Astrocyte (in vitro differentiated cells and primary cell): ENCODE data around the gene ATP6V1F.

Source experiments
- CTCF ChIP-seq: IDR thresholded peaks from 2 replicates; pipeline ENCODE4 v1.5.1; 2011; ENCODE audit warnings: low read depth, mild to moderate bottlenecking, inconsistent platforms, low read length, moderate library complexity; ENCODE audit not compliant: insufficient read depth
- EZH2 ChIP-seq: IDR thresholded peaks from 2 replicates; pipeline ENCODE4 v1.6.1; 2012; ENCODE audit warnings: mild to moderate bottlenecking, low read length, inconsistent platforms; ENCODE audit not compliant: insufficient read depth

DNA sequence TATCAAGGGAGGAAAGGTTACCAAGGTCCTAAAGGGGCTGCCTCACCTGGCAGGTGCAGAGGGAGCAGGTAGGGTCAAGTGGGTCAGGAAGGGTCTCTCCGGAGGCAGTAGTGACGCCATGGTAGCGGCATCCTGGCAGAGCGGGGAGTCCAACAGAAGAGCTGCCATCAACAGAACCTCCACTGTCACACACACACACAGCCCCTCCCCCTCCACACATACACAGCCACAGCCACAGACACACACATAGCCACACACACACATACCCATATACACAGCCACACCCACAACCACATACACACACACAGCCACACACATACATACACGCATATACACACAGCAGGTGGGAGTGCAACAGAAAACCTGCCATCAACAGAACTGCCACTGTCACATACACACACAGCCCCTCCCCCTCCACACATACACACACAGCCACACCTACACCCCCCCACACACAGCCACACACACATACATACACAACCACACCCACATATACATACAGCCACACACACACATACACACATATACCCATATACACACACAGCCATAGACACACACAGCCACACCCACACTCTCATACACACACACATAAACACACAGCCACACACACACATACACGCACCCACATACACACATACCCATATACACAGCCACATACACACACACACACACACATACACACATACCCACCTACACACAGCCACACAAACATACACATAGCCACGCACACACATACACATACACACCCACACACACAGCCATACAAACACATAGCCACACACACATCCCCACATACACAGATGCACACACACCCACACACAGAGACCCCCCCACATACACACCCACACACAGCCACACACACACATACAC lies 24.7 kb downstream of the ATP6V1F start:
- TF ChIP-seq EZH2 = no peak
- TF ChIP-seq CTCF = no peak
